Measurements from ENCODE around the gene WDR70. TPM values are rescaled to one million over a fixed set of nuclear protein-coding genes. Genes with fewer than 3 reads are reported as not detected.

WDR70 gene
- total RNA-seq, 1 donor from 2014 or later, result 46.3 TPM

GRCh38 chr5:37543216-37543615 lies 164.1 kb downstream of the WDR70 start:
- Mint-ChIP-seq H3K36me3 (ENCODE audit: low read depth) (peaks cover 4% of the 10 kb centered on the region), H3K27me3 (ENCODE audit: insufficient read depth) (no peaks in the 10 kb centered on the region), H3K9me3 (no peaks in the 10 kb centered on the region), H3K4me3 (no peak overlapping the region), H3K4me1 (ENCODE audit: low read depth) (no peaks in the 10 kb centered on the region), H3K27ac (no peak overlapping the region)
- intact Hi-C loops (cut with micrococcal nuclease), result no loop called here
- DNase-seq (ENCODE audit: low spot score), result no peak

- H3K36me3 Mint-ChIP-seq (ENCODE audit: low read depth), result peaks cover 3% of the 10 kb centered on the region
- no peaks in the 10 kb centered on the region for H3K27me3 Mint-ChIP-seq (ENCODE audit: insufficient read depth)
- intact Hi-C loops (cut with micrococcal nuclease), result no loop called here
- DNase-seq (ENCODE audit: low spot score), result no peak
- H3K9me3 Mint-ChIP-seq, result no peaks in the 10 kb centered on the region
- H3K4me1 Mint-ChIP-seq (ENCODE audit: low read depth), result no peaks in the 10 kb centered on the region
- H3K4me3 Mint-ChIP-seq, result no peak overlapping the region
- H3K27ac Mint-ChIP-seq, result no peak overlapping the region
Observed at GRCh38 chr5:37549411-37549810, 170.3 kb downstream of the WDR70 start.

- no peak for DNase-seq (ENCODE audit: low spot score)
- intact Hi-C loops (cut with micrococcal nuclease), result no loop called here
- H3K4me3 Mint-ChIP-seq, result no peak overlapping the region
- no peaks in the 10 kb centered on the region for H3K9me3 Mint-ChIP-seq
- no peak overlapping the region for H3K27ac Mint-ChIP-seq
- H3K4me1 Mint-ChIP-seq (ENCODE audit: low read depth), result no peaks in the 10 kb centered on the region
- H3K36me3 Mint-ChIP-seq (ENCODE audit: low read depth), result peaks cover 3% of the 10 kb centered on the region
- H3K27me3 Mint-ChIP-seq (ENCODE audit: insufficient read depth), result no peaks in the 10 kb centered on the region
Observed at GRCh38 chr5:37552161-37552560, 173.0 kb downstream of the WDR70 start.

GRCh38 chr5:37552770-37553719 lies 173.9 kb downstream of the WDR70 start:
- H3K27me3 Mint-ChIP-seq (ENCODE audit: insufficient read depth), result no peaks in the 10 kb centered on the region
- H3K36me3 Mint-ChIP-seq (ENCODE audit: low read depth), result peaks cover 1% of the 10 kb centered on the region
- DNase-seq (ENCODE audit: low spot score), result no peak
- no peak overlapping the region for H3K27ac Mint-ChIP-seq
- H3K9me3 Mint-ChIP-seq, result no peaks in the 10 kb centered on the region
- no peak overlapping the region for H3K4me3 Mint-ChIP-seq
- intact Hi-C loops (cut with micrococcal nuclease), result no loop called here
- H3K4me1 Mint-ChIP-seq (ENCODE audit: low read depth), result no peaks in the 10 kb centered on the region

- Mint-ChIP-seq H3K36me3 (ENCODE audit: low read depth) (peaks cover 1% of the 10 kb centered on the region), H3K9me3 (no peaks in the 10 kb centered on the region), H3K27me3 (ENCODE audit: insufficient read depth) (no peaks in the 10 kb centered on the region), H3K4me3 (no peak overlapping the region), H3K27ac (no peak overlapping the region), H3K4me1 (ENCODE audit: low read depth) (no peaks in the 10 kb centered on the region)
- no peak for DNase-seq (ENCODE audit: low spot score)
- intact Hi-C loops (cut with micrococcal nuclease), result no loop called here
Observed at GRCh38 chr5:37553720-37554404, 174.7 kb downstream of the WDR70 start.

- Mint-ChIP-seq H3K36me3 (ENCODE audit: low read depth) (peaks cover 1% of the 10 kb centered on the region), H3K4me1 (ENCODE audit: low read depth) (no peaks in the 10 kb centered on the region), H3K9me3 (no peaks in the 10 kb centered on the region), H3K27me3 (ENCODE audit: insufficient read depth) (no peaks in the 10 kb centered on the region), H3K4me3 (no peak overlapping the region), H3K27ac (no peak overlapping the region)
- intact Hi-C loops (cut with micrococcal nuclease), result no loop called here
- DNase-seq (ENCODE audit: low spot score), result no peak
Observed at GRCh38 chr5:37554405-37554739, 175.3 kb downstream of the WDR70 start.

- intact Hi-C loops (cut with micrococcal nuclease), result loop anchor here (1.0 kb wide), 1 partner anchor 142 kb away; no protein-coding TSS in a partner anchor
Observed at GRCh38 chr5:37554938-37555337, 175.8 kb downstream of the WDR70 start.

GRCh38 chr5:37557734-37558293 lies 178.7 kb downstream of the WDR70 start:
- intact Hi-C loops (cut with micrococcal nuclease), result no loop called here

More at GRCh38 chr5:37554938-37555337, 175.8 kb downstream of the WDR70 start:
- Mint-ChIP-seq H3K9me3 (no peaks in the 10 kb centered on the region), H3K4me3 (no peak overlapping the region), H3K36me3 (ENCODE audit: low read depth) (peaks cover 1% of the 10 kb centered on the region), H3K27ac (no peak overlapping the region), H3K4me1 (ENCODE audit: low read depth) (no peaks in the 10 kb centered on the region), H3K27me3 (ENCODE audit: insufficient read depth) (no peaks in the 10 kb centered on the region)
- DNase-seq (ENCODE audit: low spot score), result no peak

GRCh38 chr5:37565062-37565670 lies 186.0 kb downstream of the WDR70 start:
- H3K27me3 Mint-ChIP-seq (ENCODE audit: insufficient read depth), result no peaks in the 10 kb centered on the region
- no peak overlapping the region for H3K4me3 Mint-ChIP-seq
- no peaks in the 10 kb centered on the region for H3K36me3 Mint-ChIP-seq (ENCODE audit: low read depth)
- no peaks in the 10 kb centered on the region for H3K9me3 Mint-ChIP-seq
- intact Hi-C loops (cut with micrococcal nuclease), result no loop called here
- DNase-seq (ENCODE audit: low spot score), result no peak
- no peaks in the 10 kb centered on the region for H3K4me1 Mint-ChIP-seq (ENCODE audit: low read depth)
- H3K27ac Mint-ChIP-seq, result no peak overlapping the region

More at GRCh38 chr5:37557734-37558293, 178.7 kb downstream of the WDR70 start:
- no peak for DNase-seq (ENCODE audit: low spot score)
- Mint-ChIP-seq H3K27me3 (ENCODE audit: insufficient read depth) (no peaks in the 10 kb centered on the region), H3K36me3 (ENCODE audit: low read depth) (no peaks in the 10 kb centered on the region), H3K27ac (no peak overlapping the region), H3K4me3 (no peak overlapping the region), H3K9me3 (no peaks in the 10 kb centered on the region), H3K4me1 (ENCODE audit: low read depth) (no peaks in the 10 kb centered on the region)

GRCh38 chr5:37567566-37567965 lies 188.4 kb downstream of the WDR70 start:
- no peak for DNase-seq (ENCODE audit: low spot score)
- Mint-ChIP-seq H3K27me3 (ENCODE audit: insufficient read depth) (no peaks in the 10 kb centered on the region), H3K9me3 (no peaks in the 10 kb centered on the region), H3K4me3 (no peak overlapping the region), H3K4me1 (ENCODE audit: low read depth) (no peaks in the 10 kb centered on the region), H3K36me3 (ENCODE audit: low read depth) (no peaks in the 10 kb centered on the region), H3K27ac (no peak overlapping the region)
- intact Hi-C loops (cut with micrococcal nuclease), result no loop called here

- Mint-ChIP-seq H3K4me3 (no peak overlapping the region), H3K36me3 (ENCODE audit: low read depth) (no peaks in the 10 kb centered on the region), H3K9me3 (no peaks in the 10 kb centered on the region), H3K4me1 (ENCODE audit: low read depth) (no peaks in the 10 kb centered on the region), H3K27me3 (ENCODE audit: insufficient read depth) (no peaks in the 10 kb centered on the region), H3K27ac (no peak overlapping the region)
- DNase-seq (ENCODE audit: low spot score), result no peak
- intact Hi-C loops (cut with micrococcal nuclease), result no loop called here
Observed at GRCh38 chr5:37568018-37568753, 189.1 kb downstream of the WDR70 start.

GRCh38 chr5:37568893-37569292 lies 189.8 kb downstream of the WDR70 start:
- Mint-ChIP-seq H3K9me3 (no peaks in the 10 kb centered on the region), H3K27ac (no peak overlapping the region), H3K4me3 (no peak overlapping the region), H3K36me3 (ENCODE audit: low read depth) (no peaks in the 10 kb centered on the region), H3K4me1 (ENCODE audit: low read depth) (no peaks in the 10 kb centered on the region), H3K27me3 (ENCODE audit: insufficient read depth) (no peaks in the 10 kb centered on the region)
- DNase-seq (ENCODE audit: low spot score), result no peak
- intact Hi-C loops (cut with micrococcal nuclease), result no loop called here

Data from activated T-helper 1 cell treated with anti-CD3 and anti-CD28 coated beads, Interleukin-12 subunit alpha, Interleukin-12 subunit beta, Interleukin-2, Interleukin-4 antibody, amounts not matched to agents 30 ng/mL and 10 ng/mL and 1 ng/mL, durations not matched to agents 14 hours and 24 hours and 36 hours (primary cell).